Keratinocyte (primary cell): Measurements from ENCODE around the gene TMED6. TPM values are rescaled to one million over a fixed set of nuclear protein-coding genes. Genes with fewer than 3 reads are reported as not detected.

Source experiments
- DNase-seq: peaks from one replicate; pipeline ENCODE4 v3.0.0-alpha.2; 2011; ENCODE audit warnings: low read depth, missing footprints, low spot score
- FAIRE-seq: peaks from 2 replicates; lab custom pipeline; 2011; peaks lifted over from hg19 to GRCh38; lab: Jason Lieb, UNC
- H2AFZ ChIP-seq: 2 replicates; pipeline ENCODE4 v1.6.0; 2012; ENCODE audit warnings: low read length, control low read depth, inconsistent platforms; ENCODE audit not compliant: control insufficient read depth
- H3K27ac ChIP-seq: 2 replicates; pipeline ENCODE4 v1.5.1; 2011; ENCODE audit warnings: low read length; ENCODE audit not compliant: control insufficient read depth, insufficient read depth
- H3K27me3 ChIP-seq: 3 replicates; pipeline ENCODE4 v1.6.0; 2011; ENCODE audit warnings: low read length; ENCODE audit not compliant: control insufficient read depth, insufficient read depth; ENCODE audit errors: extremely low read depth
- H3K36me3 ChIP-seq, 2 experiments: 2 replicates in 1 of 2; 3 replicates in 1 of 2; pipeline ENCODE4 v1.5.1; 2011; ENCODE audit warnings: low read length in 2 of 2, mild to moderate bottlenecking in 1 of 2; ENCODE audit not compliant: control insufficient read depth in 2 of 2, insufficient read depth in 2 of 2; ENCODE audit errors: extremely low read depth in 1 of 2
- H3K4me1 ChIP-seq: 3 replicates; pipeline ENCODE4 v1.5.1; 2011; ENCODE audit warnings: low read length; ENCODE audit not compliant: control insufficient read depth, insufficient read depth; ENCODE audit errors: extremely low read depth
- H3K4me2 ChIP-seq: 3 replicates; pipeline ENCODE4 v1.6.0; 2011; ENCODE audit warnings: low read depth, low read length; ENCODE audit not compliant: control insufficient read depth, insufficient read depth; ENCODE audit errors: extremely low read depth
- H3K4me3 ChIP-seq, 3 experiments: fragments of 200-600 bp in 1 of 3; sonication (generic) in 1 of 3; 2 replicates in 2 of 3; 3 replicates in 1 of 3; pipeline ENCODE4 v1.5.1; 2011 to 2016; ENCODE audit warnings: low read length in 3 of 3, mild to moderate bottlenecking in 3 of 3, control low read depth in 2 of 3, inconsistent platforms in 1 of 3, low read depth in 1 of 3, mixed read lengths in 1 of 3, mixed run types in 1 of 3, moderate library complexity in 1 of 3; ENCODE audit not compliant: control insufficient read depth in 2 of 3, insufficient read depth in 2 of 3; ENCODE audit errors: extremely low read depth in 1 of 3
- H3K79me2 ChIP-seq: 2 replicates; pipeline ENCODE4 v1.6.0; 2012; ENCODE audit warnings: low read length; ENCODE audit not compliant: control insufficient read depth, insufficient read depth
- H3K9ac ChIP-seq: 3 replicates; pipeline ENCODE4 v1.6.0; 2011; ENCODE audit warnings: low read length; ENCODE audit not compliant: control insufficient read depth, insufficient read depth; ENCODE audit errors: extremely low read depth
- H3K9me1 ChIP-seq: 3 replicates; pipeline ENCODE4 v1.6.0; 2011; ENCODE audit warnings: low read length; ENCODE audit not compliant: control insufficient read depth, insufficient read depth; ENCODE audit errors: extremely low read depth
- H3K9me3 ChIP-seq: 2 replicates; pipeline ENCODE4 v1.5.1; 2012; ENCODE audit warnings: low read depth, low read length; ENCODE audit not compliant: control insufficient read depth
- H4K20me1 ChIP-seq: 3 replicates; pipeline ENCODE4 v1.6.0; 2011; ENCODE audit warnings: low read length; ENCODE audit not compliant: control insufficient read depth, insufficient read depth; ENCODE audit errors: extremely low read depth
- CTCF ChIP-seq, 3 experiments: IDR thresholded peaks in 1 of 3; conservative IDR thresholded peaks in 1 of 3; optimal IDR thresholded peaks in 1 of 3; 2 replicates in 2 of 3; 3 replicates in 1 of 3; pipeline versions ENCODE3 to v1.5.1; 2011; ENCODE audit warnings: low read length in 3 of 3, mild to moderate bottlenecking in 3 of 3, moderate library complexity in 2 of 3, control low read depth in 1 of 3, inconsistent platforms in 1 of 3; ENCODE audit not compliant: insufficient read depth in 2 of 3; ENCODE audit errors: extremely low read depth in 1 of 3
- EZH2 ChIP-seq: IDR thresholded peaks from one replicate; pipeline ENCODE4 v1.6.1; 2012; ENCODE audit warnings: inconsistent platforms, mild to moderate bottlenecking, low read length, moderate library complexity
- dilution Hi-C: fragments of 300-500 bp; cut with MboI; formaldehyde crosslinking; loops from one replicate; pipeline ENCODE4 v1.7.0; 2020; ENCODE audit warnings: low sequenced_read_pairs; ENCODE audit not compliant: extremely low pct_ligation_motif_present
- polyA plus RNA-seq, 5 experiments: library from polyadenylated mRNA; depleted of rRNA in 3 of 5; stranded (reverse) in 3 of 5; stranded (forward) in 1 of 5; unstranded in 1 of 5; fragments of >200 nt; gene quantifications; 1 replicate in 1 of 5; 2 replicates in 3 of 5; 3 replicates in 1 of 5; pipeline versions ENCODE4 v1.2.1 to v1.2.3, GENCODE V29; 2011 to 2012; ENCODE audit warnings: missing spikeins in 2 of 5, low read depth in 1 of 5, low replicate concordance in 1 of 5

The TMED6 gene
- polyA plus RNA-seq, 1 donor (not counting 4 experiments of a cell fraction or from before 2014, with no cell fraction given) = 0.09 TPM

- peaks cover 3 to 5% of the 10 kb centered on the region in 2 experiments for H3K36me3 ChIP-seq
- no peaks in the 10 kb centered on the region for H3K79me2 ChIP-seq
- H4K20me1 ChIP-seq = no peaks in the 10 kb centered on the region
- DNase-seq (no peak), FAIRE-seq (no peak)
- no peak overlapping the region for H2AFZ ChIP-seq
- no peak overlapping the region for H3K9ac ChIP-seq
- TF ChIP-seq EZH2 (no peak), CTCF (optimal IDR thresholded peaks at IDR 0.05 in 1 of 3, IDR thresholded peaks at IDR 0.05 in 1 of 3, conservative IDR thresholded peaks at IDR 0.05 in 1 of 3; ENCODE audit: extremely low read depth in 1 of 3, insufficient read depth in 2 of 3, low read length in 3 of 3) (no peak)
- no peak overlapping the region for H3K27ac ChIP-seq
- no peak overlapping the region for H3K4me3 ChIP-seq
- H3K9me1 ChIP-seq = peaks cover 2% of the 10 kb centered on the region
- no peaks in the 10 kb centered on the region for H3K9me3 ChIP-seq
- dilution Hi-C loops = no loop called here
- no peaks in the 10 kb centered on the region for H3K4me1 ChIP-seq
- H3K4me2 ChIP-seq = no peak overlapping the region
- no peaks in the 10 kb centered on the region for H3K27me3 ChIP-seq
Observed at GRCh38 chr16:69349536-69349935, 2.0 kb downstream of the TMED6 start.

GRCh38 chr16:69348222-69348621 is 3.4 kb downstream of the TMED6 start:
- Histone ChIP-seq H3K36me3 (peaks cover 6 to 7% of the 10 kb centered on the region in 2 experiments), H3K27me3 (no peaks in the 10 kb centered on the region), H3K4me1 (no peaks in the 10 kb centered on the region), H4K20me1 (no peaks in the 10 kb centered on the region), H3K9ac (no peak overlapping the region), H3K27ac (no peak overlapping the region), H3K4me3 (no peak overlapping the region), H3K9me1 (peaks cover 2% of the 10 kb centered on the region), H2AFZ (no peak overlapping the region), H3K9me3 (no peaks in the 10 kb centered on the region), H3K79me2 (peaks cover under 1% of the 10 kb centered on the region), H3K4me2 (no peak overlapping the region)
- dilution Hi-C loops = no loop called here
- DNase-seq (no peak), FAIRE-seq (no peak)
- TF ChIP-seq EZH2 (no peak), CTCF (optimal IDR thresholded peaks at IDR 0.05 in 1 of 3, IDR thresholded peaks at IDR 0.05 in 1 of 3, conservative IDR thresholded peaks at IDR 0.05 in 1 of 3; ENCODE audit: extremely low read depth in 1 of 3, insufficient read depth in 2 of 3, low read length in 3 of 3) (no peak)
